Prostate gland (tissue), 2 donors: ENCODE measurements around the gene MYO9B. TPM values are rescaled to one million over a fixed set of nuclear protein-coding genes. Genes with fewer than 3 reads are reported as not detected.
"Not testable (repeated sequence)": the region's sequence is repeated elsewhere in the genome, so short reads cannot be mapped to it uniquely, and the experiment has no call there.

Experiments used
- DNase-seq: peaks from one replicate; pipeline ENCODE4 v3.0.0-alpha.2; 2019; ENCODE audit warnings: low spot score
- H3K27ac ChIP-seq, 2 donors: fragments of 200-600 bp; sonication (generic); 2 replicates each; pipeline ENCODE4 v1.5.1; 2017 to 2019
- H3K27me3 ChIP-seq: fragments of 200-600 bp; sonication (generic); replicated peaks from 2 replicates; pipeline ENCODE4 v1.5.1; 2019; ENCODE audit not compliant: insufficient read depth
- H3K36me3 ChIP-seq, 2 donors: fragments of 200-600 bp; sonication (generic); 1 replicate in 1 of 2; 2 replicates in 1 of 2; pipeline versions ENCODE4 v1.5.1 to v1.8.1; 2017 to 2019
- H3K4me1 ChIP-seq: fragments of 200-600 bp; sonication (generic); replicated peaks from 2 replicates; pipeline ENCODE4 v1.5.1; 2019
- H3K4me3 ChIP-seq, 2 donors: fragments of 200-600 bp; sonication (generic); 2 replicates each; pipeline ENCODE4 v1.5.1; 2017 to 2019
- H3K9me3 ChIP-seq: fragments of 200-600 bp; sonication (generic); 2 replicates; pipeline ENCODE4 v1.5.1; 2017
- POLR2A ChIP-seq: fragments of 450-650 bp; IDR thresholded peaks from one replicate; pipeline ENCODE4 v1.6.1; 2016; ENCODE audit warnings: antibody characterized with exemption, mild to moderate bottlenecking
- POLR2AphosphoS5 ChIP-seq: sonication (generic); formaldehyde crosslinking; IDR thresholded peaks from one replicate; pipeline ENCODE4 v1.6.1; 2017; ENCODE audit warnings: antibody characterized with exemption
- WGBS: methylation state at CpG from one replicate; pipeline ENCODE4 v1.1.5; 2018; 5-methylcytosine and 5-hydroxymethylcytosine counted together
- intact Hi-C: fragments of 100-400 bp; cut with DNase I; formaldehyde crosslinking; loops from one replicate; pipeline ENCODE4 v1.14.2; 2022
- total RNA-seq, 2 donors: library from RNA; depleted of rRNA; stranded (reverse); fragments of >200 nt; gene quantifications; one replicate each; pipeline ENCODE4 v1.1.0, GENCODE V29; 2016
- TF ChIP-seq, protein P1 (sequence below), 4 experiments: fragments of 200-600 bp in 2 of 4; fragments of 450-650 bp in 2 of 4; sonication (generic) in 2 of 4; IDR thresholded peaks; 1 replicate in 3 of 4; 2 replicates in 1 of 4; pipeline ENCODE4 v1.5.1; 2016 to 2019; ENCODE audit warnings: antibody characterized with exemption in 4 of 4, mild to moderate bottlenecking in 2 of 4, moderate library complexity in 2 of 4

Gene MYO9B
- total RNA-seq, 2 donors from 2014 or later = 50.9 to 208 TPM

DNA sequence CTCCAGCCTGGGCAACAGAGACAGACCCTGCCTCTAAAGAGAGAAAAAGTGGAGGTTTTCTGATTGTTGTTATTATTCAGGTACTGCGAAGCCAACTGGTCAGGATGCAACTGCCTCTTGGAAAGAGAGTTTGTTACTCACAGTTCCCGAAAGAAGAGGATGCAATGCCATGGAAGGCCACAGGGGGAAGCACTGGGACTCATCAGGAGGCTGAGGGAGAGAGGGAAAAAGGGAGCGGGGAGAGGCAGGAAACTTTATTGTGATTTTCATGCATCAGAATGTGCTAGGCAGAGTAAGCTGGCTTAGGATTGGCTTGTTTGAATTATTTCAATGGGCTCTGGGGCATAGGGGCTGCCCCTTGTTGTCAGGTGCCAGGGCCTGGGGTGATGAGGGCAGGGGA is 27.6 kb downstream of the MYO9B start:
- intact Hi-C loops = no loop called here
- Histone ChIP-seq H3K27me3 (no peaks in the 10 kb centered on the region), H3K27ac (no peak overlapping the region), H3K36me3 (peaks cover 0 to 8% of the 10 kb centered on the region in 2 donors), H3K4me3 (no peak overlapping the region), H3K4me1 (peaks cover 7% of the 10 kb centered on the region), H3K9me3 (no peaks in the 10 kb centered on the region)
- TF ChIP-seq, protein P1, sequence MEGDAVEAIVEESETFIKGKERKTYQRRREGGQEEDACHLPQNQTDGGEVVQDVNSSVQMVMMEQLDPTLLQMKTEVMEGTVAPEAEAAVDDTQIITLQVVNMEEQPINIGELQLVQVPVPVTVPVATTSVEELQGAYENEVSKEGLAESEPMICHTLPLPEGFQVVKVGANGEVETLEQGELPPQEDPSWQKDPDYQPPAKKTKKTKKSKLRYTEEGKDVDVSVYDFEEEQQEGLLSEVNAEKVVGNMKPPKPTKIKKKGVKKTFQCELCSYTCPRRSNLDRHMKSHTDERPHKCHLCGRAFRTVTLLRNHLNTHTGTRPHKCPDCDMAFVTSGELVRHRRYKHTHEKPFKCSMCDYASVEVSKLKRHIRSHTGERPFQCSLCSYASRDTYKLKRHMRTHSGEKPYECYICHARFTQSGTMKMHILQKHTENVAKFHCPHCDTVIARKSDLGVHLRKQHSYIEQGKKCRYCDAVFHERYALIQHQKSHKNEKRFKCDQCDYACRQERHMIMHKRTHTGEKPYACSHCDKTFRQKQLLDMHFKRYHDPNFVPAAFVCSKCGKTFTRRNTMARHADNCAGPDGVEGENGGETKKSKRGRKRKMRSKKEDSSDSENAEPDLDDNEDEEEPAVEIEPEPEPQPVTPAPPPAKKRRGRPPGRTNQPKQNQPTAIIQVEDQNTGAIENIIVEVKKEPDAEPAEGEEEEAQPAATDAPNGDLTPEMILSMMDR (IDR thresholded peaks at IDR 0.05) = peak in 1 of 4 experiments; percentile 22
- TF ChIP-seq POLR2AphosphoS5 = no peak
- DNase-seq = no peak
- 76% methylated on average over 3 of the region's 3 CpGs for WGBS

DNA sequence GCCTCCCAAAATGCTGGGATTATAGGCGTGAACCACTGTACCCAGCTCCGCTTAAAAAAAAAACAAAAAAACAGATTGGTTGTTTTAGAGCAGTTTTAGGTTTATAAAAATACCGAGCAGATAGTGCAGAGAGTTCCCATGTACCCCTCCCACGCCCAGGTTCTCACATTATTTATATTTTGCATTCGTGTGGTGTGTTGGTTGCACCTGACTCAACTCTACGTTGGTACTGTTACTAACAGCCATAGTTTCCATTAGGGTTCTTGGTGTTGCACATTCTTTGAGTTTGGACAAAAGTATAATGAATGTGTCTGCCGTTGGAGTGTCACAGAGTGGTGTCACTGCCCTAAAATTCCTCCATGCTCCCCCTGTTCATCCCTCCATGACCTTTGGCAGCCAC is 29.1 kb downstream of the MYO9B start:
- no peak overlapping the region for H3K4me3 ChIP-seq
- H3K9me3 ChIP-seq = no peaks in the 10 kb centered on the region
- H3K4me1 ChIP-seq = peaks cover 13% of the 10 kb centered on the region
- no peak for TF ChIP-seq POLR2A
- H3K27me3 ChIP-seq = no peaks in the 10 kb centered on the region
- no peak overlapping the region for H3K27ac ChIP-seq
- intact Hi-C loops = no loop called here
- peaks cover 0 to 8% of the 10 kb centered on the region in 2 donors for H3K36me3 ChIP-seq
- DNase-seq = no peak
- WGBS = 78% methylated on average over 7 of the region's 7 CpGs

DNA sequence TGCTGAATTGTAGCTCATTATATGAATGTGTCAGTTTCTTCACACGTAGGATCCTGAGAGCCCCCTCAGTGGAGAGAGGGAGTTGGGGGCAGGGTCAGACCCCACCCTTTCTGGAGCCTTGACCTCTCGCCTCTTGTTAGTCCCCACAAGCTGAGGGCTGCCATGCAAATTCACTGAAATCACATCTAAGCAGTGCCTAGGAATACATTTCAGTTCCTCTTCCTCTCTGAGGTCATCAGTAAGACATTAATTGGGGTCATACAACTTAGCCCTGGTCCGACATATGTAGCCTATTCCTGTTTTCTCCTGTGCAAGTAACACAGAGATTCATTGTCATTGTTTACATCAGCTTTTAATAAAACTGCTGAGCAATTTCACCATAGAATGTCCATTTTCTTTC is 30.0 kb downstream of the MYO9B start:
- no peak overlapping the region for H3K27ac ChIP-seq
- H3K27me3 ChIP-seq = no peaks in the 10 kb centered on the region
- peaks cover 13% of the 10 kb centered on the region for H3K4me1 ChIP-seq
- DNase-seq = no peak
- H3K36me3 ChIP-seq = peaks cover 0 to 8% of the 10 kb centered on the region in 2 donors
- intact Hi-C loops = no loop called here
- 86% methylated on average over 3 of the region's 3 CpGs for WGBS
- TF ChIP-seq POLR2A (no peak), POLR2AphosphoS5 (no peak)
- TF ChIP-seq, protein P1 (IDR thresholded peaks at IDR 0.05) = no peak
- no peak overlapping the region for H3K4me3 ChIP-seq
- no peaks in the 10 kb centered on the region for H3K9me3 ChIP-seq

DNA sequence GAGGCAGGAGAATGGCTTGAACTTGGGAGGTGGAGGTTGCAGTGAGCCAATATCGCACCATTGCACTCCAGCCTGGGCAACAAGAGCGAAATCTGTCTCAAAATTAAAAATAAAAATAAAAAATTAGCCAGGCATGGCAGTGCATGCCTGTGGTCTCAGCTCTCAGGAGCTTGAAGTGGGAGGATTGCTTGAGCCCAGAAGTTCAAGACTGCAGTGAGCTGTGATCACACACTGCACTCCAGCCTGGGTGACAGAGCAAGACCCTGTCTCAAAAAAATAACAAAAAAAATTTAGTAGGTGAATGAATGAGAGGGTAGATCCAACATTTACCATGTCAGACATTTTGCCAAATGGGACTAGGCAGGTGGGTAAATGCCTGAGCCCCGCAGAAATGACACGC is 31.4 kb downstream of the MYO9B start:
- intact Hi-C loops, H3K36me3 ChIP-seq, H3K9me3 ChIP-seq, H3K27me3 ChIP-seq, H3K4me3 ChIP-seq, DNase-seq: not testable (repeated sequence)
- Histone ChIP-seq H3K4me1 (peaks cover 13% of the 10 kb centered on the region), H3K27ac (peak overlapping the region; percentile 75 to 83)
- WGBS = 96% methylated on average over 4 of the region's 4 CpGs

DNA sequence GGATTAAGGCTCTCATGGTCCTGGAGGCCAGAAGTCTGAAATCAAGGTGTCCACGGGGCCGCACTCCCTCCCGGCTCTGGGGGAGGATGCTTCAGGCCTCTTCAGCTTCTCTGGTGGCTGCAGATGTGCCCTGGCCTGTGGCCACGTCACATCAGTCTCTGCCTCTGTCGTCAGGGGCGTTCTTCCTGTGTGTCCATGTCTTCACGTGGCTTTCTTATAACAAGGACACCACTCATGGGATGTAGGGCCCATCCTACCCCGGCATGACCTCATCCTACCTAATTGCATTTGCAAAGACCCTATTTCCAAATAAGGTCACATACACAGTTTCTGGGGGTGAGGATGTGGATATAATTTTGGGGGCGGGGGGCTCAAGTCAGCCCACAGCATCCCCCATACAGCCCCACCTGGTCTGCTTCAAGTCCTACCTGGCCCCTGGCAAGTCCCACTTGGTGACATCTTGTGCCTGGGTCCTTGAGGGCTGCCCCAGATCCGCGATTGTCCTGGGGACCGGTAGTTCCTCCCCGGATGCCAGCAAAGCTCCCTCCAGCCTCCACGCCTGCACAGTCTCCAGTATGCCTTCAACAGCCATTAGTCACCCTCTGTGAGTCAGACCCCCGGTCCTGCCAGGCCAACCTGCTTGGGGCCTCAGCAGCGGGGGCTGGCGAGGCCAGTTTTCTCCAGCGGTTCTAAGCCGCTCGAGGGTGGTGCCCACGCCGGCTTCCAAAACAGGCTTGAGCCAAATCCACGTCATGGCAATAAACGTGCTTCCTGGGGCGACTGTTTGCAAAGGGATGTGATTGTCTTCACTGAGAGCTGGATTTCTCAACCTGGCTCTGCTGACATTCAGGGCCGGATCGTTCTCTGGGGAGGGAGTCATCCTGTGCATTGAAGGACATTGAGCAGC is 32.2 kb downstream of the MYO9B start:
- 25% methylated on average over 27 of the region's 27 CpGs for whole genome bisulfite sequencing
- Histone ChIP-seq H3K36me3 (no peaks in the 10 kb centered on the region), H3K27me3 (no peaks in the 10 kb centered on the region), H3K9me3 (no peaks in the 10 kb centered on the region), H3K4me1 (peaks cover 13% of the 10 kb centered on the region), H3K27ac (peak overlapping the region; percentile 75 to 83), H3K4me3 (peak overlapping the region in 1 of 2 donors; percentile 5)
- intact Hi-C loops = no loop called here
- TF ChIP-seq POLR2AphosphoS5 (peak; percentile 93), POLR2A (peak; percentile 11)
- TF ChIP-seq, protein P1 (IDR thresholded peaks at IDR 0.05) = no peak
- DNase-seq = peak; percentile 89

DNA sequence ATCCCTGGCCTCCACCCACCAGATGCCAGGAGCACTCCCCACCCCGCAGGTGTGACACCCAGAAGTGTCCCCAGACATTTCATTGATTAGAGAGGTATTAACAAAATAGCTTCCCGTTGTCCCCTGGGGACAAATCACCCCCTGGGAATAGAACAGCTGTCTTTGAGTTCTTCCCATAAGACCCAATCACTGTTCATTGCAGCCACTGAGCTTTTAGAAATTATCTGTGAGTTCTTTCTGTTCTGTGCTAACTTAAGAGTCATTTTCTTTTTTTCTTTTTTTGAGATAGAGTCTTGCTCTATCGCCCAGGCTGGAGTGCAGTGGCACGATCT is 32.8 kb downstream of the MYO9B start:
- Histone ChIP-seq H3K36me3 (no peaks in the 10 kb centered on the region), H3K27ac (peak overlapping the region; percentile 75 to 83), H3K4me1 (peaks cover 13% of the 10 kb centered on the region), H3K9me3 (no peaks in the 10 kb centered on the region), H3K27me3 (no peaks in the 10 kb centered on the region), H3K4me3 (peak overlapping the region in 1 of 2 donors; percentile 5)
- no peak for DNase-seq
- intact Hi-C loops = no loop called here
- TF ChIP-seq POLR2A (no peak), POLR2AphosphoS5 (no peak)
- TF ChIP-seq, protein P1 (IDR thresholded peaks at IDR 0.05) = no peak
- WGBS = 55% methylated on average over 4 of the region's 4 CpGs
